NCI-H1694 treated with DMSO at 0.1 percent for 48 hours (cell line): ENCODE data around the gene PADI2.
A peak's percentile ranks its signal among the peaks of the same experiment; 100 is the strongest.

Experiments used
- DNase-seq: peaks from one replicate; lab custom pipeline; 2025; lab: John Stamatoyannopoulos, UW

The PADI2 gene

GRCh38 chr1:17139637-17140036 is 20.4 kb upstream of the PADI2 start:
- DNase-seq: no peak

GRCh38 chr1:17137441-17137840 is 18.2 kb upstream of the PADI2 start:
- DNase-seq: no peak

GRCh38 chr1:17136936-17137335 is 17.7 kb upstream of the PADI2 start:
- DNase-seq: no peak

- DNase-seq: no peak
Observed at GRCh38 chr1:17136145-17136544, 16.9 kb upstream of the PADI2 start.

GRCh38 chr1:17135530-17135929 is 16.3 kb upstream of the PADI2 start:
- DNase-seq: no peak

GRCh38 chr1:17134724-17135123 is 15.5 kb upstream of the PADI2 start:
- DNase-seq: no peak

GRCh38 chr1:17134034-17134433 is 14.8 kb upstream of the PADI2 start:
- DNase-seq: no peak

- DNase-seq: no peak
Observed at GRCh38 chr1:17130138-17130635, 10.9 kb upstream of the PADI2 start.

GRCh38 chr1:17128361-17128760 is 9.1 kb upstream of the PADI2 start:
- DNase-seq: no peak

GRCh38 chr1:17125756-17126237 is 6.5 kb upstream of the PADI2 start:
- peak; percentile 59 for DNase-seq

GRCh38 chr1:17123196-17124045 is 4.2 kb upstream of the PADI2 start:
- no peak for DNase-seq

GRCh38 chr1:17122521-17123164 is 3.4 kb upstream of the PADI2 start:
- DNase-seq: peak; percentile 54

- no peak for DNase-seq
Observed at GRCh38 chr1:17121881-17122280, 2.6 kb upstream of the PADI2 start.

- DNase-seq: no peak
Observed at GRCh38 chr1:17120962-17121837, 1.9 kb upstream of the PADI2 start.

GRCh38 chr1:17120481-17120877 is 1.2 kb upstream of the PADI2 start:
- no peak for DNase-seq

- no peak for DNase-seq
Observed at GRCh38 chr1:17119773-17120480, 676 bp upstream of the PADI2 start.

- no peak for DNase-seq
Observed at GRCh38 chr1:17118706-17119075, 560 bp downstream of the PADI2 start.

GRCh38 chr1:17118268-17118667 is 983 bp downstream of the PADI2 start:
- DNase-seq: no peak

- DNase-seq: peak; percentile 25
Observed at GRCh38 chr1:17117451-17118265, 1.6 kb downstream of the PADI2 start.

GRCh38 chr1:17116643-17117042 is 2.6 kb downstream of the PADI2 start:
- DNase-seq: no peak

- DNase-seq: no peak
Observed at GRCh38 chr1:17113963-17114362, 5.3 kb downstream of the PADI2 start.
